ENCODE measurements around the gene NDUFB5.

DNA sequence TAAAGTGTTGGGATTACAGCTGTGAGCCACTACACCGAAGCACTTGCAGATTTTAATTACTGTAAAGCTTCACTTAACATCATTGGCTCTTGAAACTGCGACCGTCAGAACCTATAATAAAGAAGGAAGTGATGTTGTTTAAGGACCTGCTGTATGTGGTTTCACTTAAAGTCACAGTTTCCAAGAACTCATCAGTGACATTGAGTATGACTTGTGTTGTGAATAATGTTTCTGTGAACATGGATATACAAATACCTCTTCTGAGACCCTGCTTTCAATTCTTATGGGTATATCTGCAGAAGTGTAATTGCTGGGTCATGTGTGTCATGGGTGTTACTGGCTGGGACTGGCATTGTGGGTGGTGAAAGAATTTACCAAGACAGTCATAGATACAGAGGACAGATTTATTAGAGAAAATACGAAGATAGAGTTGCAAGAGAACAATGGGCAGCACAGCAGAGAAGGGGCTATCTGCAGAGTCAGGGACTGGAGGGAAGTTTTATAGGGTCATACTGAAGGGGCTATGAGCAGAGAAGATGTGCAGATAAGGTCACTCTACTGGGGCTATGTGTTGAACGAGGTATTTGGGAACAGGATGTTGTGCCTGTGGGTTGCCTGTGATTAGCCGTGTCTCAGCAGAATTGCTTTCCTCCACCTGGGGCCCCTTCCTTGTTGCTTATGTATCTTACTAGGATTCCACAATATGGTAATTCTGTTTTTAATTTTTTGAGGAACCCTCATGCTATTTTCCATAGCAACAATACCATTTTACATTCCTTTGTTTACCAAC is 4.5 kb downstream of the NDUFB5 start:
- TF ChIP-seq, protein P1, sequence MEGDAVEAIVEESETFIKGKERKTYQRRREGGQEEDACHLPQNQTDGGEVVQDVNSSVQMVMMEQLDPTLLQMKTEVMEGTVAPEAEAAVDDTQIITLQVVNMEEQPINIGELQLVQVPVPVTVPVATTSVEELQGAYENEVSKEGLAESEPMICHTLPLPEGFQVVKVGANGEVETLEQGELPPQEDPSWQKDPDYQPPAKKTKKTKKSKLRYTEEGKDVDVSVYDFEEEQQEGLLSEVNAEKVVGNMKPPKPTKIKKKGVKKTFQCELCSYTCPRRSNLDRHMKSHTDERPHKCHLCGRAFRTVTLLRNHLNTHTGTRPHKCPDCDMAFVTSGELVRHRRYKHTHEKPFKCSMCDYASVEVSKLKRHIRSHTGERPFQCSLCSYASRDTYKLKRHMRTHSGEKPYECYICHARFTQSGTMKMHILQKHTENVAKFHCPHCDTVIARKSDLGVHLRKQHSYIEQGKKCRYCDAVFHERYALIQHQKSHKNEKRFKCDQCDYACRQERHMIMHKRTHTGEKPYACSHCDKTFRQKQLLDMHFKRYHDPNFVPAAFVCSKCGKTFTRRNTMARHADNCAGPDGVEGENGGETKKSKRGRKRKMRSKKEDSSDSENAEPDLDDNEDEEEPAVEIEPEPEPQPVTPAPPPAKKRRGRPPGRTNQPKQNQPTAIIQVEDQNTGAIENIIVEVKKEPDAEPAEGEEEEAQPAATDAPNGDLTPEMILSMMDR (optimal IDR thresholded peaks at IDR 0.05 in 1 of 3, IDR thresholded peaks at IDR 0.05 in 1 of 3, conservative IDR thresholded peaks at IDR 0.05 in 1 of 3; ENCODE audit: extremely low read depth in 1 of 3, insufficient read depth in 2 of 3, low read length in 3 of 3): no peak
- no peak for TF ChIP-seq EZH2 (IDR thresholded peaks at IDR 0.05; ENCODE audit: low read length)

Data from keratinocyte (primary cell).